H1 (cell line): ENCODE data around the gene RASD1. TPM values are rescaled to one million over a fixed set of nuclear protein-coding genes. Genes with fewer than 3 reads are reported as not detected.

Source experiments
- CTCF ChIA-PET: fragments of 300-600 bp; sonication (Branson Sonifier 250); formaldehyde crosslinking; loops from one replicate; lab custom pipeline; 2021; ENCODE audit not compliant: partially characterized antibody; lab: Charles Lee
- POLR2A ChIA-PET: fragments of 300-600 bp; sonication (Branson Sonifier 250); formaldehyde crosslinking; loops from one replicate; lab custom pipeline; 2021; ENCODE audit warnings: inconsistent platforms; ENCODE audit not compliant: partially characterized antibody; lab: Charles Lee
- DNase-seq, 2 experiments: peaks; one replicate each; pipeline versions ENCODE4 v3.0.0 to v3.0.0-alpha.2; 2010 to 2022; ENCODE audit warnings: low spot score in 2 of 2, low read depth in 1 of 2, mixed read lengths in 1 of 2
- FAIRE-seq: peaks from 2 replicates; lab custom pipeline; 2011; peaks lifted over from hg19 to GRCh38; lab: Jason Lieb, UNC
- H2AFZ ChIP-seq: 2 replicates; pipeline ENCODE4 v1.8.1; 2012; ENCODE audit warnings: low read length, inconsistent platforms
- H2AK5ac ChIP-seq: 2 replicates; pipeline ENCODE4 v1.6.1; 2013; ENCODE audit warnings: low read depth, low read length
- H2BK120ac ChIP-seq: replicated peaks from 2 replicates; pipeline ENCODE3; 2013; ENCODE audit warnings: low read depth, low read length, inconsistent platforms
- H2BK12ac ChIP-seq: 2 replicates; pipeline ENCODE4 v1.6.1; 2013; ENCODE audit warnings: low read depth, low read length
- H2BK15ac ChIP-seq: 2 replicates; pipeline ENCODE4 v1.6.1; 2013; ENCODE audit warnings: low read length
- H2BK20ac ChIP-seq: 2 replicates; pipeline ENCODE4 v1.6.1; 2013; ENCODE audit warnings: low read length
- H2BK5ac ChIP-seq: 2 replicates; pipeline ENCODE4 v1.6.1; 2013; ENCODE audit warnings: low read depth, low read length
- H3K14ac ChIP-seq: 2 replicates; pipeline ENCODE4 v1.6.1; 2013; ENCODE audit warnings: inconsistent platforms; ENCODE audit not compliant: insufficient read length
- H3K18ac ChIP-seq: 2 replicates; pipeline ENCODE4 v1.6.1; 2013; ENCODE audit warnings: low read length; ENCODE audit errors: extremely low read depth
- H3K23ac ChIP-seq: 2 replicates; pipeline ENCODE4 v1.6.1; 2013; ENCODE audit warnings: inconsistent platforms; ENCODE audit not compliant: insufficient read length
- H3K23me2 ChIP-seq: 2 replicates; pipeline ENCODE4 v1.6.1; 2013; ENCODE audit warnings: low read depth, low read length
- H3K27ac ChIP-seq: 2 replicates; pipeline ENCODE4 v1.6.1; 2011; ENCODE audit warnings: low read depth, low read length, inconsistent platforms
- H3K27me3 ChIP-seq, 4 experiments: replicated peaks in 1 of 4; 1 replicate in 1 of 4; 2 replicates in 3 of 4; pipeline versions ENCODE4 v1.6.1 to v1.8.1; 2011 to 2013; ENCODE audit warnings: low read length in 3 of 4, mild to moderate bottlenecking in 3 of 4, inconsistent platforms in 2 of 4, mixed read lengths in 2 of 4, moderate library complexity in 1 of 4; ENCODE audit not compliant: control insufficient read depth in 3 of 4, insufficient read depth in 3 of 4; ENCODE audit errors: extremely low read depth in 1 of 4
- H3K36me3 ChIP-seq, 4 experiments: 2 replicates each; pipeline versions ENCODE4 v1.6.1 to v1.8.1; 2011 to 2013; ENCODE audit warnings: mild to moderate bottlenecking in 4 of 4, low read length in 3 of 4, moderate library complexity in 2 of 4, control low read depth in 1 of 4, inconsistent platforms in 1 of 4; ENCODE audit not compliant: insufficient read depth in 4 of 4, control insufficient read depth in 2 of 4
- H3K4ac ChIP-seq: replicated peaks from 2 replicates; pipeline ENCODE3; 2013; ENCODE audit warnings: low read length, low read depth, mixed read lengths, inconsistent platforms; ENCODE audit not compliant: insufficient read length
- H3K4me1 ChIP-seq, 4 experiments: replicated peaks in 1 of 4; 1 replicate in 1 of 4; 2 replicates in 3 of 4; pipeline versions ENCODE4 v1.6.1 to v1.8.1; 2011 to 2013; ENCODE audit warnings: low read length in 3 of 4, inconsistent platforms in 2 of 4, mixed read lengths in 1 of 4; ENCODE audit not compliant: insufficient read depth in 4 of 4, control insufficient read depth in 3 of 4
- H3K4me2 ChIP-seq, 2 experiments: 2 replicates each; pipeline versions ENCODE4 v1.6.1 to v1.8.1; 2011 to 2013; ENCODE audit warnings: low read depth in 2 of 2, low read length in 2 of 2, control low read depth in 1 of 2, inconsistent platforms in 1 of 2, mild to moderate bottlenecking in 1 of 2; ENCODE audit not compliant: insufficient read depth in 1 of 2
- H3K4me3 ChIP-seq, 4 experiments: fragments of 200-600, 300-600 bp in 1 of 4; sonication (generic), shearing (Covaris generic), sonication (Bioruptor Twin) in 1 of 4; 2 replicates each; pipeline versions ENCODE4 v1.5.1 to v1.8.1; 2011 to 2016; ENCODE audit warnings: low read length in 4 of 4, low read depth in 3 of 4, control low read depth in 2 of 4, inconsistent platforms in 2 of 4, mild to moderate bottlenecking in 2 of 4, mixed read lengths in 1 of 4, moderate library complexity in 1 of 4; ENCODE audit not compliant: insufficient read depth in 2 of 4; ENCODE audit errors: extremely low read depth in 1 of 4
- H3K56ac ChIP-seq: replicated peaks from 2 replicates; pipeline ENCODE3; 2013; ENCODE audit warnings: low read depth, mild to moderate bottlenecking, mixed read lengths, low read length, inconsistent platforms; ENCODE audit not compliant: insufficient read length
- H3K79me1 ChIP-seq: 2 replicates; pipeline ENCODE4 v1.6.1; 2013; ENCODE audit warnings: low read depth, low read length, control low read depth
- H3K79me2 ChIP-seq, 2 experiments: 2 replicates each; pipeline versions ENCODE4 v1.6.1 to v1.8.1; 2012 to 2013; ENCODE audit warnings: low read length in 2 of 2, mild to moderate bottlenecking in 2 of 2, inconsistent platforms in 1 of 2; ENCODE audit not compliant: insufficient read depth in 2 of 2, control insufficient read depth in 1 of 2
- H3K9ac ChIP-seq, 4 experiments: replicated peaks in 1 of 4; 1 replicate in 1 of 4; 2 replicates in 3 of 4; pipeline versions ENCODE4 v1.6.1 to v1.8.1; 2011 to 2013; ENCODE audit warnings: low read depth in 3 of 4, low read length in 3 of 4, control low read depth in 2 of 4, mild to moderate bottlenecking in 2 of 4, moderate library complexity in 2 of 4, inconsistent platforms in 1 of 4; ENCODE audit errors: extremely low read depth in 1 of 4
- H3K9me3 ChIP-seq, 2 experiments: 2 replicates each; pipeline versions ENCODE4 v1.6.1 to v1.8.1; 2012 to 2013; ENCODE audit warnings: mild to moderate bottlenecking in 2 of 2, moderate library complexity in 2 of 2, control low read depth in 1 of 2, inconsistent platforms in 1 of 2, low read depth in 1 of 2, low read length in 1 of 2, mixed read lengths in 1 of 2; ENCODE audit not compliant: insufficient read depth in 2 of 2
- H4K20me1 ChIP-seq, 2 experiments: replicated peaks in 1 of 2; 2 replicates each; pipeline versions ENCODE3 to v1.8.1; 2011 to 2013; ENCODE audit warnings: inconsistent platforms in 2 of 2, low read length in 2 of 2, mild to moderate bottlenecking in 1 of 2; ENCODE audit not compliant: insufficient read depth in 2 of 2, control insufficient read depth in 1 of 2
- H4K5ac ChIP-seq: 2 replicates; pipeline ENCODE4 v1.6.1; 2013; ENCODE audit warnings: low read length, low read depth, mixed read lengths, inconsistent platforms; ENCODE audit not compliant: insufficient read length
- H4K8ac ChIP-seq: 2 replicates; pipeline ENCODE4 v1.8.0; 2013; ENCODE audit warnings: mild to moderate bottlenecking, moderate library complexity, low read length, inconsistent platforms; ENCODE audit not compliant: insufficient read depth; ENCODE audit errors: extremely low read depth
- H4K91ac ChIP-seq: replicated peaks from 2 replicates; pipeline ENCODE3; 2013; ENCODE audit warnings: low read length, mixed read lengths, inconsistent platforms; ENCODE audit not compliant: insufficient read length
- CHD1 ChIP-seq: IDR thresholded peaks from 2 replicates; pipeline ENCODE4 v1.6.1; 2012; ENCODE audit warnings: low read depth, low read length, improper control_type of control experiment
- EZH2 ChIP-seq: fragments of 200-600 bp; sonication (generic); IDR thresholded peaks from 2 replicates; pipeline ENCODE4 v1.7.1; 2012; ENCODE audit warnings: low read depth, mild to moderate bottlenecking, moderate library complexity, low read length, inconsistent platforms; ENCODE audit not compliant: severe bottlenecking
- KDM4A ChIP-seq: IDR thresholded peaks from one replicate; pipeline ENCODE4 v1.7.1; 2012; ENCODE audit warnings: low read depth, mild to moderate bottlenecking, moderate library complexity, low read length, inconsistent platforms; ENCODE audit not compliant: severe bottlenecking
- NANOG ChIP-seq: IDR thresholded peaks from 2 replicates; pipeline ENCODE4 v1.6.1; 2011; ENCODE audit warnings: low read length, low read depth, mild to moderate bottlenecking, inconsistent platforms; ENCODE audit not compliant: insufficient read depth, poor library complexity, severe bottlenecking
- WGBS, 2 experiments: shearing (Covaris generic) in 1 of 2; methylation state at CpG; one replicate each; pipeline versions ENCODE4 v1.1.6 to v1.1.7; 2013 to 2015; ENCODE audit warnings: low lambda C conversion rate in 2 of 2, mixed read lengths in 2 of 2, inconsistent platforms in 1 of 2, low coverage in 1 of 2, missing lambda C conversion rate in 1 of 2; ENCODE audit not compliant: insufficient replicate concordance in 2 of 2, insufficient coverage in 1 of 2, insufficient read length in 1 of 2; ENCODE audit errors: extremely low coverage in 1 of 2, missing lambda C conversion rate in 1 of 2; 5-methylcytosine and 5-hydroxymethylcytosine counted together
- polyA plus RNA-seq, 7 experiments: library from polyadenylated mRNA; depleted of rRNA in 3 of 7; stranded (reverse) in 5 of 7; unstranded in 2 of 7; fragments of >200 nt in 5 of 7; fragments of 200-250 nt in 2 of 7; gene quantifications; 1 replicate in 5 of 7; 2 replicates in 1 of 7; 4 replicates in 1 of 7; pipeline versions ENCODE4 v1.2.1 to v1.2.3, GENCODE V29; 2011 to 2013; ENCODE audit warnings: missing spikeins in 2 of 7, mixed read lengths in 2 of 7
- total RNA-seq: library from RNA; stranded (reverse); fragmentation: NEBNext Ultra II Directional; extraction: Animal tissue kit (Norgen Biotek cat#: 25700); gene quantifications from 2 replicates; pipeline ENCODE4 v1.2.1, GENCODE V29; 2021

Gene RASD1
- total and polyA plus RNA-seq, 2 of the 8 experiments (the other 6 are each of a cell fraction or from before 2014, with no cell fraction given), result 2.3 to 2.6 TPM

GRCh38 chr17:17518014-17518413 lies 21.8 kb upstream of the RASD1 start:
- POLR2A ChIA-PET, result interaction anchor here (1.5 to 1.9 kb wide), 2 partner anchors 12 to 21 kb away, joined by 5 to 6 read pairs; partner anchors contain the start of gene RASD1
- H4K5ac ChIP-seq, result no peak overlapping the region
- H3K56ac ChIP-seq, result no peak overlapping the region
- H4K91ac ChIP-seq, result peak overlapping the region; percentile 18
- CTCF ChIA-PET, result interaction anchor here (0.8 to 5.7 kb wide), 6 partner anchors 8 to 163 kb away, joined by 3 to 32 read pairs (median 7); partner anchors contain the start of gene RASD1
- 0 out of 2 replicates have a peak overlapping the region, but pooled peaks have one; percentile 37 for H4K8ac ChIP-seq
- peaks cover 4 to 26% (median 19%) of the 10 kb centered on the region in 4 experiments for H3K4me1 ChIP-seq
- no peak overlapping the region for H3K18ac ChIP-seq
- no peak overlapping the region for H3K9ac ChIP-seq
- no peaks in the 10 kb centered on the region for H4K20me1 ChIP-seq
- H3K27ac ChIP-seq, result no peak overlapping the region
- H2BK120ac ChIP-seq, result no peak overlapping the region
- TF ChIP-seq EZH2 (no peak), CHD1 (no peak), KDM4A (no peak), NANOG (no peak)
- no peak for FAIRE-seq
- H3K79me2 ChIP-seq, result no peaks in the 10 kb centered on the region
- H3K23ac ChIP-seq, result no peak overlapping the region
- no peak overlapping the region for H3K4me3 ChIP-seq
- no peaks in the 10 kb centered on the region for H3K36me3 ChIP-seq
- H2BK20ac ChIP-seq, result no peak overlapping the region
- H3K9me3 ChIP-seq, result no peaks in the 10 kb centered on the region
- peaks cover 2% of the 10 kb centered on the region; the same call in 1 of the 2 replicates for H3K23me2 ChIP-seq
- no peaks in the 10 kb centered on the region for H3K79me1 ChIP-seq
- WGBS, 2 experiments, result 98% methylated on average over 13 of the region's 15 CpGs; no CpG with 5 or more reads in 1 of the 2 experiments
- no peak overlapping the region for H2AK5ac ChIP-seq
- no peak for DNase-seq
- H3K27me3 ChIP-seq, result no peaks in the 10 kb centered on the region
- H2AFZ ChIP-seq, result no peak overlapping the region
- no peak overlapping the region for H2BK12ac ChIP-seq
- H2BK15ac ChIP-seq, result no peak overlapping the region
- H3K14ac ChIP-seq, result no peak overlapping the region
- H3K4ac ChIP-seq, result no peak overlapping the region
- H3K4me2 ChIP-seq, result no peak overlapping the region
- no peak overlapping the region for H2BK5ac ChIP-seq
